HepG2 (cell line): Measurements from ENCODE around the gene USP32. TPM values are rescaled to one million over a fixed set of nuclear protein-coding genes. Genes with fewer than 3 reads are reported as not detected.

Source experiments
- ATAC-seq: fragments of 200-7000 bp; cut with Tn5 transposase; 3 replicates; pipeline ENCODE4 v1.9.1; 2020; ENCODE audit warnings: mild to moderate bottlenecking, moderate library complexity
- Bru-seq: library from RNA; stranded (reverse); fragments of 400-500 nt; gene quantifications from one replicate; lab custom pipeline; 2021; lab: Mats Ljungman, UMichigan
- BruChase-seq, 2 experiments: library from RNA; stranded (reverse); fragments of 400-500 nt; gene quantifications; one replicate each; lab custom pipeline; 2021; lab: Mats Ljungman, UMichigan
- BruUV-seq: library from RNA; stranded (reverse); fragments of 400-500 nt; replicated peaks from 2 replicates; lab custom pipeline; 2021; lab: Mats Ljungman, UMichigan
- CTCF ChIA-PET: fragments of 300-600 bp; formaldehyde crosslinking; extraction: SDS; loops from one replicate; lab custom pipeline; 2021; ENCODE audit warnings: low total read pairs, inconsistent platforms, low intra/inter-chr PET ratio; lab: Yijun Ruan, JAX
- POLR2A ChIA-PET: fragments of 350-600 bp; sonication (Branson Sonifier 250); formaldehyde crosslinking; loops from one replicate; lab custom pipeline; 2020; ENCODE audit warnings: antibody characterized with exemption, inconsistent platforms; lab: Yijun Ruan, JAX
- DNase-seq: peaks from one replicate; pipeline ENCODE4 v3.0.0-alpha.2; 2015; ENCODE audit warnings: low spot score
- FAIRE-seq: peaks from 3 replicates; lab custom pipeline; 2011; peaks lifted over from hg19 to GRCh38; lab: Jason Lieb, UNC
- H2AFZ ChIP-seq: one replicate; pipeline ENCODE4 v1.6.1; 2011; ENCODE audit warnings: low read length, inconsistent platforms
- H3K27ac ChIP-seq: fragments of 300-600 bp; 3 replicates; pipeline ENCODE4 v1.8.0; 2011; ENCODE audit warnings: mixed run types, mild to moderate bottlenecking, mixed read lengths, low read length, inconsistent platforms; ENCODE audit not compliant: insufficient read depth; ENCODE audit errors: extremely low read length
- H3K27me3 ChIP-seq, 2 experiments: fragments of 200-600 bp in 1 of 2; 2 replicates in 1 of 2; 3 replicates in 1 of 2; pipeline versions ENCODE4 v1.6.0 to v1.8.0; 2011; ENCODE audit warnings: low read length in 2 of 2, mild to moderate bottlenecking in 2 of 2, moderate library complexity in 2 of 2, inconsistent platforms in 1 of 2; ENCODE audit not compliant: insufficient read depth in 2 of 2, control insufficient read depth in 1 of 2
- H3K36me3 ChIP-seq, 2 experiments: fragments of 200-600 bp in 1 of 2; replicated peaks in 1 of 2; 2 replicates in 1 of 2; 3 replicates in 1 of 2; pipeline versions ENCODE4 v1.5.1 to v1.8.0; 2011; ENCODE audit warnings: low read length in 2 of 2, inconsistent platforms in 1 of 2; ENCODE audit not compliant: insufficient read depth in 2 of 2, control insufficient read depth in 1 of 2
- H3K4me1 ChIP-seq: 2 replicates; pipeline ENCODE4 v1.5.1; 2012; ENCODE audit warnings: low read length, inconsistent platforms; ENCODE audit not compliant: insufficient read depth
- H3K4me2 ChIP-seq: 2 replicates; pipeline ENCODE4 v1.6.0; 2011; ENCODE audit warnings: low read depth, low read length, inconsistent platforms
- H3K4me3 ChIP-seq, 3 experiments: fragments of 200-600 bp in 1 of 3; sonication (generic), shearing (Covaris generic) in 1 of 3; replicated peaks in 1 of 3; 2 replicates each; pipeline ENCODE4 v1.5.1; 2011 to 2016; ENCODE audit warnings: low read length in 3 of 3, inconsistent platforms in 2 of 3, low read depth in 2 of 3, mild to moderate bottlenecking in 2 of 3, control low read depth in 1 of 3, mixed read lengths in 1 of 3; ENCODE audit not compliant: insufficient read depth in 1 of 3
- H3K79me2 ChIP-seq: one replicate; pipeline ENCODE4 v1.6.1; 2011; ENCODE audit warnings: low read length, inconsistent platforms; ENCODE audit not compliant: insufficient read depth
- H3K9ac ChIP-seq: 2 replicates; pipeline ENCODE4 v1.6.0; 2011; ENCODE audit warnings: mild to moderate bottlenecking, low read depth, low read length, inconsistent platforms; ENCODE audit not compliant: insufficient read depth
- H3K9me3 ChIP-seq: 2 replicates; pipeline ENCODE4 v1.5.1; 2012; ENCODE audit warnings: mild to moderate bottlenecking, low read length
- H4K20me1 ChIP-seq: 2 replicates; pipeline ENCODE4 v1.6.0; 2011; ENCODE audit warnings: inconsistent platforms, mild to moderate bottlenecking, low read length, moderate library complexity; ENCODE audit not compliant: insufficient read depth
- ATM ChIP-seq: fragments of 450-650 bp; IDR thresholded peaks from 2 replicates; pipeline ENCODE4 v1.7.1; 2017; ENCODE audit warnings: mild to moderate bottlenecking, borderline replicate concordance
- DNMT3B ChIP-seq: conservative IDR thresholded peaks from 2 replicates; pipeline ENCODE4 v1.6.1; 2016; ENCODE audit warnings: missing biosample characterization, control low read depth
- HOXA9 ChIP-seq: sonication (generic); formaldehyde crosslinking; IDR thresholded peaks from 2 replicates; pipeline ENCODE4 v1.8.1; 2022; ENCODE audit warnings: missing genetic modification reagents, mild to moderate bottlenecking, moderate library complexity, borderline replicate concordance
- RCOR2 ChIP-seq: IDR thresholded peaks from 2 replicates; pipeline ENCODE4 v1.6.1; 2016; ENCODE audit warnings: missing biosample characterization, missing genetic modification reagents
- TRIM24 ChIP-seq: sonication (generic); formaldehyde crosslinking; IDR thresholded peaks from 2 replicates; pipeline ENCODE4 v1.8.0; 2022; ENCODE audit warnings: mild to moderate bottlenecking, missing genetic modification reagents
- ZBTB38 ChIP-seq: sonication (generic); formaldehyde crosslinking; IDR thresholded peaks from 2 replicates; pipeline ENCODE4 v1.5.1; 2020; ENCODE audit warnings: mild to moderate bottlenecking, missing genetic modification reagents
- ZMAT3 ChIP-seq: sonication (generic); formaldehyde crosslinking; conservative IDR thresholded peaks from 2 replicates; pipeline ENCODE4 v1.7.0; 2021; ENCODE audit warnings: missing genetic modification reagents
- ZNF598 ChIP-seq: sonication (generic); formaldehyde crosslinking; IDR thresholded peaks from 2 replicates; pipeline ENCODE4 v1.5.1; 2020; ENCODE audit warnings: mild to moderate bottlenecking, missing genetic modification reagents, borderline replicate concordance
- ZNF788 ChIP-seq: sonication (generic); formaldehyde crosslinking; IDR thresholded peaks from 2 replicates; pipeline ENCODE4 v1.5.0; 2020; ENCODE audit warnings: mild to moderate bottlenecking, missing genetic modification reagents, borderline replicate concordance
- WGBS: methylation state at CpG from one replicate; pipeline ENCODE4 v1.1.6; 2017; ENCODE audit warnings: low lambda C conversion rate; 5-methylcytosine and 5-hydroxymethylcytosine counted together
- in situ Hi-C: cut with HindIII; loops from 2 replicates; pipeline ENCODE4 v1.10.0; 2017; ENCODE audit warnings: low pct_unique_long_range_greater_than_20kb; ENCODE audit not compliant: extremely low pct_ligation_motif_present
- intact Hi-C: fragments of 100-400 bp; cut with micrococcal nuclease; formaldehyde crosslinking; loops from one replicate; pipeline ENCODE4 v1.10.0; 2022; ENCODE audit not compliant: unreplicated experiment
- long read RNA-seq, 2 experiments: library from RNA in 1 of 2; library from polyadenylated mRNA in 1 of 2; stranded (forward) in 1 of 2; unstranded in 1 of 2; transcript quantifications; one replicate each; pipeline ENCODE4 v2.0.0, GENCODE V29; 2019 to 2022
- polyA minus RNA-seq, 3 experiments: library from RNA; depleted of rRNA, polyadenylated mRNA; stranded (reverse); fragments of >200 nt; gene quantifications; 2 replicates each; pipeline ENCODE4 v1.2.3, GENCODE V29; 2011; ENCODE audit warnings: low replicate concordance in 1 of 3
- polyA plus RNA-seq, 8 experiments: library from polyadenylated mRNA; depleted of rRNA in 3 of 8; stranded (reverse) in 7 of 8; unstranded in 1 of 8; fragments of >200 nt; fragmentation: Illumina TruSeq in 4 of 8; extraction: Trizol in 4 of 8; gene quantifications; 2 replicates each; pipeline versions ENCODE4 v1.2.1 to v1.2.3, GENCODE V29; 2011 to 2016; ENCODE audit warnings: low read depth in 4 of 8, missing spikeins in 1 of 8, mixed read lengths in 1 of 8; ENCODE audit not compliant: insufficient read depth in 1 of 8
- total RNA-seq, 5 experiments: library from RNA; depleted of rRNA; stranded (reverse); fragments of >200 nt; fragmentation: Illumina TruSeq; extraction: Trizol; gene quantifications; 2 replicates each; pipeline ENCODE4 v1.2.3, GENCODE V29; 2016; ENCODE audit warnings: low read depth in 1 of 5
- TF ChIP-seq, protein P1 (sequence below): sonication (generic); formaldehyde crosslinking; IDR thresholded peaks from 2 replicates; pipeline ENCODE4 v1.5.0; 2020; ENCODE audit warnings: missing genetic modification reagents
- TF ChIP-seq, protein P2 (sequence below): IDR thresholded peaks from 2 replicates; pipeline ENCODE4 v1.6.1; 2016

The USP32 gene
- total RNA-seq (2016; rRNA removed; fragmentation: Illumina TruSeq; extraction: Trizol), result 39.9 and 52.9 TPM in 2 replicates
- 12.8 and 14.5 TPM in 2 replicates for total RNA-seq (2016; cell fraction: cytosol; rRNA removed; fragmentation: Illumina TruSeq; extraction: Trizol; ENCODE audit: low read depth)
- total RNA-seq (2016; cell fraction: insoluble cytoplasmic fraction; rRNA removed; fragmentation: Illumina TruSeq; extraction: Trizol), result 40.0 and 51.5 TPM in 2 replicates
- total RNA-seq (2016; cell fraction: membrane; rRNA removed; fragmentation: Illumina TruSeq; extraction: Trizol), result 25.1 and 28.6 TPM in 2 replicates
- total RNA-seq (2016; cell fraction: nucleus; rRNA removed; fragmentation: Illumina TruSeq; extraction: Trizol), result 40.8 and 45.7 TPM in 2 replicates
- polyA plus RNA-seq (2011; rRNA removed), result 24.9 and 25.6 TPM in 2 replicates
- polyA plus RNA-seq (2011; cell fraction: cytosol; rRNA removed), result 11.6 and 17.6 TPM in 2 replicates
- polyA plus RNA-seq (2011; cell fraction: nucleus; rRNA removed), result 13.1 and 18.9 TPM in 2 replicates
- 23.3 and 24.2 TPM in 2 replicates for polyA plus RNA-seq (2012)
- 1.5 and 1.6 TPM in 2 replicates for polyA plus RNA-seq (2016; cell fraction: cytosol; fragmentation: Illumina TruSeq; extraction: Trizol; ENCODE audit: low read depth)
- polyA plus RNA-seq (2016; cell fraction: insoluble cytoplasmic fraction; fragmentation: Illumina TruSeq; extraction: Trizol; ENCODE audit: low read depth), result 33.3 and 35.1 TPM in 2 replicates
- polyA plus RNA-seq (2016; cell fraction: membrane; fragmentation: Illumina TruSeq; extraction: Trizol; ENCODE audit: low read depth), result 7.6 and 9.5 TPM in 2 replicates
- 26.1 and 32.2 TPM in 2 replicates for polyA plus RNA-seq (2016; cell fraction: nucleus; fragmentation: Illumina TruSeq; extraction: Trizol; ENCODE audit: insufficient read depth, low read depth)
- polyA minus RNA-seq (2011; rRNA and poly(A)+ RNA removed; ENCODE audit: low replicate concordance), result 27.9 and 28.2 TPM in 2 replicates
- 23.9 and 34.8 TPM in 2 replicates for polyA minus RNA-seq (2011; cell fraction: cytosol; rRNA and poly(A)+ RNA removed)
- polyA minus RNA-seq (2011; cell fraction: nucleus; rRNA and poly(A)+ RNA removed), result 57.9 and 63.0 TPM in 2 replicates
- percentile 77 among the genes with signal in this experiment for Bru-seq, nascent RNA
- BruChase-seq, experiment 1, labeled RNA remaining after a 6-hour chase, result percentile 72 among the genes with signal in this experiment
- BruChase-seq, experiment 2, labeled RNA remaining after a 2-hour chase, result percentile 74 among the genes with signal in this experiment
- long read RNA-seq, experiment 1, partial matches to known transcripts, result 1 of 3 reads
- long read RNA-seq, experiment 1, other reads (novel, unspliced or antisense), result 2 of 3 reads
- long read RNA-seq, experiment 2, full-length matches to known transcripts, result 3 of 15 reads
- long read RNA-seq, experiment 2, partial matches to known transcripts, result 7 of 15 reads
- long read RNA-seq, experiment 2, other reads (novel, unspliced or antisense), result 5 of 15 reads

DNA sequence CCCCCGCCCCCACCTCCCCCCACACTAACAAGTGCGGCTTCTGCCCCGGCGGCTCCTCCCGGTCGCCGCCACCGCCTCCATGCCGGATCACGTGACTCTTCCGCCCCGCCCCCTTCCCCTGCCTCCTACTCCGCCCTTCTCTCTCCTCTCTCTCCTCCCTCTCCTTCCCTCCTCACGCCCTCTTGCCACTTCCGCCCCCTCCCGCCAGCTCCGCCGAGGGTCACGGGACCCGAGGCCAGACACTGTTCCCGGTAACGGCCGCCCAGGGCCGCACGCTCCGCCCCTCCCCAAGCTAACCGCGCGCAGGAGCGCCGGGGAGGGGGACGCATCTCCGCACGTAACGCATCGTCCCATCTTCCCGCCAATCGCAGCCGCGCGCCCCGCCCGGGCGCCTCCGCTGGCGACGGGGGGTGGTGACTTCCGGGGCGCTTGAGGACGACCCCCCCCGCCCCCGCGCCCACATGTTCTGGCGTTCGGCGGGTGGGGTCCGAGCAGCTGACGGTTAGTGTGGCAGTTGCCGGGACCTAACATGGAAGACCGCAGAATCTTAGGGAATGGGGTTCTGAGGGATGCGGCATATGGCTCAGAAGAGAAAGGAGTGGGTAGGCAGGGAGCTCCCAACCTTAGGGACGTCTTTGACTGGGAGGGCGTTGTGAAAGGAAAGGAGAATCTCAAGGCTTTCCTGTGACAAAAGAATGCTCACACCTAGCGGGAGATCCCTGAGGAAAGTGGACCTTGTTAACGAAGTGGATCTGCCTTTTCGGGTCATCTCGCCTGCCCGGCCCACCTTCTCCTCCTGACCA lies at the start of gene USP32:
Gene USP32, minus strand, starts transcription at position 92 of the 803 bp plus-strand sequence. CDS start 194 bp downstream, outside the sequence.
- Histone ChIP-seq H3K36me3 (no peaks in the 10 kb centered on the region), H3K4me3 (peak within 1 kb of the TSS; percentile 90 to 100 (median 90)), H3K27ac (peak within 1 kb of the TSS; percentile 95), H3K9me3 (no peaks in the 10 kb centered on the region), H3K4me2 (peak within 1 kb of the TSS; percentile 95), H3K9ac (peak within 1 kb of the TSS; percentile 96), H3K27me3 (no peaks in the 10 kb centered on the region; a peak in 1 of 5 replicates), H3K4me1 (peaks cover 42% of the 10 kb centered on the region), H2AFZ (peak within 1 kb of the TSS; percentile 50), H3K79me2 (peaks cover 39% of the 10 kb centered on the region), H4K20me1 (no peaks in the 10 kb centered on the region)
- no TSS peak for BruUV-seq
- FAIRE-seq, result peak; percentile 73
- peak; percentile 92 for ATAC-seq
- peak; percentile 96 for DNase-seq
- CTCF ChIA-PET, result no interaction called here
- POLR2A ChIA-PET, result interaction anchor here (0.5 to 2.7 kb wide), 27 partner anchors 9 to 1471 kb away, joined by 3 to 30 read pairs (median 4); partner anchors contain the start of genes APPBP2, BCAS3, BRIP1 and CLTC
- in situ Hi-C loops (no loop called here), intact Hi-C loops (no loop called here)
- WGBS, result under 1% methylated on average over 53 of the region's 68 CpGs
- TF ChIP-seq ZNF598 (peak; percentile 48; the same call in 1 of the 2 replicates), TRIM24 (CRISPR knock-in tag) (no peak), ATM (no peak), ZBTB38 (CRISPR knock-in tag) (peak; percentile 52; the same call in 1 of the 2 replicates), ZNF788 (peak; percentile 84; the same call in 1 of the 2 replicates), ZMAT3 (CRISPR knock-in tag) (no peak), RCOR2 (CRISPR knock-in tag) (0 out of 2 replicates have a peak, but pooled peaks have one; percentile 23), DNMT3B (CRISPR knock-in tag) (no peak), HOXA9 (CRISPR knock-in tag) (peak; percentile 95)
- TF ChIP-seq, protein P1, sequence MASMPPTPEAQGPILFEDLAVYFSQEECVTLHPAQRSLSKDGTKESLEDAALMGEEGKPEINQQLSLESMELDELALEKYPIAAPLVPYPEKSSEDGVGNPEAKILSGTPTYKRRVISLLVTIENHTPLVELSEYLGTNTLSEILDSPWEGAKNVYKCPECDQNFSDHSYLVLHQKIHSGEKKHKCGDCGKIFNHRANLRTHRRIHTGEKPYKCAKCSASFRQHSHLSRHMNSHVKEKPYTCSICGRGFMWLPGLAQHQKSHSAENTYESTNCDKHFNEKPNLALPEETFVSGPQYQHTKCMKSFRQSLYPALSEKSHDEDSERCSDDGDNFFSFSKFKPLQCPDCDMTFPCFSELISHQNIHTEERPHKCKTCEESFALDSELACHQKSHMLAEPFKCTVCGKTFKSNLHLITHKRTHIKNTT (CRISPR knock-in tag), result no peak
- TF ChIP-seq, protein P2, sequence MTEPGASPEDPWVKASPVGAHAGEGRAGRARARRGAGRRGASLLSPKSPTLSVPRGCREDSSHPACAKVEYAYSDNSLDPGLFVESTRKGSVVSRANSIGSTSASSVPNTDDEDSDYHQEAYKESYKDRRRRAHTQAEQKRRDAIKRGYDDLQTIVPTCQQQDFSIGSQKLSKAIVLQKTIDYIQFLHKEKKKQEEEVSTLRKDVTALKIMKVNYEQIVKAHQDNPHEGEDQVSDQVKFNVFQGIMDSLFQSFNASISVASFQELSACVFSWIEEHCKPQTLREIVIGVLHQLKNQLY (CRISPR knock-in tag), result peak; percentile 43; the same call in 1 of the 2 replicates
